Breast epithelium (tissue), 4 donors: ENCODE data around the gene CDON. TPM values are rescaled to one million over a fixed set of nuclear protein-coding genes. Genes with fewer than 3 reads are reported as not detected.

Experiments used
- DNase-seq, 2 donors: peaks; one replicate each; pipeline ENCODE4 v3.0.0-alpha.2; 2019; ENCODE audit warnings: low spot score in 2 of 2
- H3K27ac ChIP-seq, 2 donors: fragments of 200-600 bp; sonication (generic) in 1 of 2; one replicate each; pipeline ENCODE4 v1.5.1; 2016 to 2019; ENCODE audit warnings: mild to moderate bottlenecking in 1 of 2
- H3K27me3 ChIP-seq, 2 donors: fragments of 200-600 bp; sonication (generic) in 1 of 2; one replicate each; pipeline versions ENCODE4 v1.5.1 to v1.6.0; 2017 to 2019; ENCODE audit warnings: control low read depth in 1 of 2, mild to moderate bottlenecking in 1 of 2
- H3K36me3 ChIP-seq: fragments of 200-600 bp; one replicate; pipeline ENCODE4 v1.5.1; 2019
- H3K4me1 ChIP-seq, 2 donors: fragments of 200-600 bp; sonication (generic); one replicate each; pipeline ENCODE4 v1.5.1; 2016 to 2019; ENCODE audit warnings: control low read depth in 1 of 2
- H3K4me3 ChIP-seq, 3 donors: fragments of 200-600 bp; sonication (generic); 1 replicate in 2 of 3; 2 replicates in 1 of 3; pipeline ENCODE4 v1.5.1; 2016 to 2019; ENCODE audit warnings: mild to moderate bottlenecking in 3 of 3, moderate library complexity in 2 of 3
- H3K9me3 ChIP-seq, 2 donors: fragments of 200-600 bp; sonication (generic) in 1 of 2; one replicate each; pipeline ENCODE4 v1.5.1; 2016 to 2019; ENCODE audit warnings: control low read depth in 1 of 2
- CTCF ChIP-seq, 3 donors: fragments of 450-650 bp; IDR thresholded peaks; one replicate each; pipeline ENCODE4 v1.5.1; 2016 to 2017; ENCODE audit warnings: antibody characterized with exemption in 3 of 3, mild to moderate bottlenecking in 3 of 3, moderate library complexity in 3 of 3
- POLR2A ChIP-seq: fragments of 450-650 bp; IDR thresholded peaks from one replicate; pipeline ENCODE4 v1.6.1; 2016; ENCODE audit warnings: antibody characterized with exemption, mild to moderate bottlenecking, moderate library complexity
- POLR2AphosphoS5 ChIP-seq, 3 donors: sonication (generic); formaldehyde crosslinking; IDR thresholded peaks; one replicate each; pipeline ENCODE4 v1.6.1; 2017; ENCODE audit warnings: antibody characterized with exemption in 3 of 3
- intact Hi-C: fragments of 100-400 bp; cut with DNase I; formaldehyde crosslinking; loops from one replicate; pipeline ENCODE4 v1.15.1; 2023; ENCODE audit warnings: low total_unique reads
- total RNA-seq, 3 donors: library from RNA; depleted of rRNA; stranded (reverse); fragments of >200 nt; gene quantifications; one replicate each; pipeline ENCODE4 v1.1.0, GENCODE V29; 2016

The CDON gene
- total RNA-seq, 3 donors from 2014 or later = 14.9 to 29.3 (median 26.5) TPM

GRCh38 chr11:125955856-125956255 lies 106.8 kb downstream of the CDON start:
- H3K9me3 ChIP-seq = no peaks in the 10 kb centered on the region
- peaks cover 5 to 10% of the 10 kb centered on the region in 2 donors for H3K4me1 ChIP-seq
- TF ChIP-seq CTCF (IDR thresholded peaks at IDR 0.05) (no peak), POLR2A (no peak), POLR2AphosphoS5 (IDR thresholded peaks at IDR 0.05) (no peak)
- peak overlapping the region; percentile 7 to 76 for H3K27ac ChIP-seq
- H3K27me3 ChIP-seq = no peaks in the 10 kb centered on the region
- H3K36me3 ChIP-seq = no peaks in the 10 kb centered on the region
- H3K4me3 ChIP-seq = no peak overlapping the region
- DNase-seq = no peak
- intact Hi-C loops = no loop called here

- Histone ChIP-seq H3K36me3 (no peaks in the 10 kb centered on the region), H3K4me3 (no peak overlapping the region), H3K27me3 (no peaks in the 10 kb centered on the region), H3K27ac (peak overlapping the region; percentile 7 to 76), H3K4me1 (peaks cover 7 to 11% of the 10 kb centered on the region in 2 donors), H3K9me3 (no peaks in the 10 kb centered on the region)
- intact Hi-C loops = no loop called here
- DNase-seq = no peak
- TF ChIP-seq CTCF (IDR thresholded peaks at IDR 0.05) (no peak), POLR2AphosphoS5 (IDR thresholded peaks at IDR 0.05) (no peak), POLR2A (no peak)
These were observed 107.6 kb downstream of the CDON start for GRCh38 chr11:125954945-125955640.

- H3K27ac ChIP-seq = no peak overlapping the region
- no peak for DNase-seq
- no peaks in the 10 kb centered on the region for H3K27me3 ChIP-seq
- no peak overlapping the region for H3K4me3 ChIP-seq
- no peaks in the 10 kb centered on the region for H3K9me3 ChIP-seq
- H3K36me3 ChIP-seq = no peaks in the 10 kb centered on the region
- intact Hi-C loops = no loop called here
- peaks cover 7 to 11% of the 10 kb centered on the region in 2 donors for H3K4me1 ChIP-seq
- TF ChIP-seq POLR2A (no peak), CTCF (IDR thresholded peaks at IDR 0.05) (no peak), POLR2AphosphoS5 (IDR thresholded peaks at IDR 0.05) (no peak)
These were observed 108.3 kb downstream of the CDON start for GRCh38 chr11:125954123-125954944.

- no peaks in the 10 kb centered on the region for H3K9me3 ChIP-seq
- peak overlapping the region; percentile 10 to 68 for H3K27ac ChIP-seq
- intact Hi-C loops = no loop called here
- H3K27me3 ChIP-seq = no peaks in the 10 kb centered on the region
- peaks cover 7 to 11% of the 10 kb centered on the region in 2 donors for H3K4me1 ChIP-seq
- H3K4me3 ChIP-seq = no peak overlapping the region
- H3K36me3 ChIP-seq = no peaks in the 10 kb centered on the region
- DNase-seq = no peak
- TF ChIP-seq CTCF (IDR thresholded peaks at IDR 0.05) (no peak), POLR2A (no peak), POLR2AphosphoS5 (IDR thresholded peaks at IDR 0.05) (no peak)
These were observed 109.2 kb downstream of the CDON start for GRCh38 chr11:125953401-125953935.

- H3K27me3 ChIP-seq = no peaks in the 10 kb centered on the region
- H3K36me3 ChIP-seq = no peaks in the 10 kb centered on the region
- DNase-seq = peak in 1 of 2 donors; percentile 35
- TF ChIP-seq POLR2A (no peak), POLR2AphosphoS5 (IDR thresholded peaks at IDR 0.05) (peak in 1 of 3 donors; percentile 29), CTCF (IDR thresholded peaks at IDR 0.05) (no peak)
- H3K4me1 ChIP-seq = peaks cover 7 to 11% of the 10 kb centered on the region in 2 donors
- H3K4me3 ChIP-seq = no peak overlapping the region
- peak overlapping the region; percentile 10 to 68 for H3K27ac ChIP-seq
- intact Hi-C loops = no loop called here
- no peaks in the 10 kb centered on the region for H3K9me3 ChIP-seq
These were observed 109.7 kb downstream of the CDON start for GRCh38 chr11:125952973-125953372.
